GM12878 (cell line): ENCODE results near the gene CTSH.

Source experiments
- CEBPB ChIP-seq, 2 experiments: fragments of 150-350 bp in 1 of 2; IDR thresholded peaks; 2 replicates each; pipeline ENCODE4 v1.6.1; 2012 to 2014; ENCODE audit warnings: low read depth in 2 of 2, low read length in 2 of 2, borderline replicate concordance in 1 of 2, inconsistent platforms in 1 of 2
- CTCF ChIP-seq, 3 experiments: IDR thresholded peaks in 2 of 3; conservative IDR thresholded peaks in 1 of 3; 2 replicates each; pipeline ENCODE4 v1.5.1; 2011; ENCODE audit warnings: low read depth in 3 of 3, low read length in 3 of 3, mild to moderate bottlenecking in 3 of 3, control low read depth in 2 of 3, moderate library complexity in 2 of 3, inconsistent platforms in 1 of 3, mixed read lengths in 1 of 3; ENCODE audit not compliant: control insufficient read depth in 2 of 3, insufficient read depth in 1 of 3; ENCODE audit errors: extremely low read depth in 1 of 3
- GABPA ChIP-seq: IDR thresholded peaks from 2 replicates; pipeline ENCODE4 v1.6.1; 2014; ENCODE audit warnings: antibody characterized with exemption, low read depth, mild to moderate bottlenecking, inconsistent platforms
- HCFC1 ChIP-seq: fragments of 150-350 bp; IDR thresholded peaks from 2 replicates; pipeline ENCODE4 v1.6.1; 2014; ENCODE audit warnings: low read length
- NRF1 ChIP-seq: conservative IDR thresholded peaks from 2 replicates; pipeline ENCODE4 v1.6.1; 2011; ENCODE audit warnings: mild to moderate bottlenecking, low read depth, low read length, improper control_type of control experiment
- POLR2AphosphoS2 ChIP-seq: IDR thresholded peaks from 2 replicates; pipeline ENCODE4 v1.6.1; 2011; ENCODE audit warnings: low read depth, mild to moderate bottlenecking, low read length, improper control_type of control experiment, moderate library complexity
- POLR2AphosphoS5 ChIP-seq: IDR thresholded peaks from 2 replicates; pipeline ENCODE4 v1.6.1; 2011; ENCODE audit warnings: mild to moderate bottlenecking, low read length, inconsistent platforms
- SREBF2 ChIP-seq: IDR thresholded peaks from 2 replicates; pipeline ENCODE4 v1.6.1; 2012; ENCODE audit warnings: mild to moderate bottlenecking, low read length

- TF ChIP-seq CTCF (IDR thresholded peaks at IDR 0.05 in 2 of 3, conservative IDR thresholded peaks at IDR 0.05 in 1 of 3; ENCODE audit: control insufficient read depth in 2 of 3, extremely low read depth in 1 of 3, insufficient read depth in 1 of 3, low read depth in 3 of 3, low read length in 3 of 3) (no peak), NRF1 (no peak), CEBPB (IDR thresholded peaks at IDR 0.05; ENCODE audit: borderline replicate concordance in 1 of 2, low read depth in 2 of 2, low read length in 2 of 2) (no peak), HCFC1 (no peak), SREBF2 (no peak), POLR2AphosphoS2 (no peak), POLR2AphosphoS5 (no peak), GABPA (no peak)
These were observed 2.7 kb upstream of the CTSH start for GRCh38 chr15:78947506-78947905.
